Esophagus muscularis mucosa (tissue), 4 donors: ENCODE results near the gene MIGA1. TPM values are rescaled to one million over a fixed set of nuclear protein-coding genes. Genes with fewer than 3 reads are reported as not detected.
"Not testable (repeated sequence)": the region's sequence is repeated elsewhere in the genome, so short reads cannot be mapped to it uniquely, and the experiment has no call there.

Source experiments
- DNase-seq: peaks from one replicate; pipeline ENCODE4 v3.0.0-alpha.2; 2017; ENCODE audit errors: extremely low spot score
- H3K27ac ChIP-seq, 4 donors: fragments of 200-600 bp; sonication (generic); replicated peaks in 1 of 4; 1 replicate in 3 of 4; 2 replicates in 1 of 4; pipeline ENCODE4 v1.5.1; 2016 to 2019; ENCODE audit warnings: mild to moderate bottlenecking in 1 of 4
- H3K27me3 ChIP-seq, 4 donors: fragments of 200-600 bp; sonication (generic); one replicate each; pipeline versions ENCODE4 v1.5.1 to v1.6.0; 2016 to 2019
- H3K36me3 ChIP-seq, 4 donors: fragments of 200-600 bp; sonication (generic); one replicate each; pipeline ENCODE4 v1.5.1; 2016 to 2019
- H3K4me1 ChIP-seq, 4 donors: fragments of 200-600 bp; sonication (generic); one replicate each; pipeline ENCODE4 v1.5.1; 2016 to 2019
- H3K4me3 ChIP-seq, 4 donors: fragments of 200-600 bp; sonication (generic); 1 replicate in 2 of 4; 2 replicates in 2 of 4; pipeline ENCODE4 v1.5.1; 2016 to 2019; ENCODE audit warnings: mild to moderate bottlenecking in 4 of 4, moderate library complexity in 1 of 4
- H3K9me3 ChIP-seq, 4 donors: fragments of 200-600 bp; sonication (generic); 1 replicate in 3 of 4; 2 replicates in 1 of 4; pipeline ENCODE4 v1.5.1; 2016 to 2019
- EP300 ChIP-seq: sonication (generic); formaldehyde crosslinking; IDR thresholded peaks from one replicate; pipeline ENCODE4 v1.6.1; 2017; ENCODE audit warnings: antibody characterized with exemption
- POLR2A ChIP-seq: fragments of 450-650 bp; IDR thresholded peaks from one replicate; pipeline ENCODE4 v1.6.1; 2017; ENCODE audit warnings: antibody characterized with exemption, moderate library complexity, mild to moderate bottlenecking, low read depth
- POLR2AphosphoS5 ChIP-seq, 2 donors: sonication (generic); formaldehyde crosslinking; IDR thresholded peaks; one replicate each; pipeline ENCODE4 v1.6.1; 2017; ENCODE audit warnings: antibody characterized with exemption in 2 of 2
- WGBS: methylation state at CpG from one replicate; pipeline ENCODE4 v1.1.5; 2018; 5-methylcytosine and 5-hydroxymethylcytosine counted together
- intact Hi-C: fragments of 100-400 bp; cut with DNase I; formaldehyde crosslinking; loops from one replicate; pipeline ENCODE4 v1.15.1; 2023
- total RNA-seq, 4 donors: library from RNA; depleted of rRNA; stranded (reverse); fragments of >200 nt; gene quantifications; one replicate each; pipeline versions ENCODE4 v1.1.0 to v1.2.1, GENCODE V29; 2016
- TF ChIP-seq, protein P1 (sequence below), 3 experiments: fragments of 200-600 bp in 2 of 3; fragments of 450-650 bp in 1 of 3; sonication (generic) in 2 of 3; IDR thresholded peaks; one replicate each; pipeline ENCODE4 v1.5.1; 2017 to 2019; ENCODE audit warnings: antibody characterized with exemption in 3 of 3, mild to moderate bottlenecking in 2 of 3, moderate library complexity in 1 of 3

MIGA1 gene
- total RNA-seq, 4 donors from 2014 or later, result 13.8 to 18.7 (median 16.1) TPM

DNA sequence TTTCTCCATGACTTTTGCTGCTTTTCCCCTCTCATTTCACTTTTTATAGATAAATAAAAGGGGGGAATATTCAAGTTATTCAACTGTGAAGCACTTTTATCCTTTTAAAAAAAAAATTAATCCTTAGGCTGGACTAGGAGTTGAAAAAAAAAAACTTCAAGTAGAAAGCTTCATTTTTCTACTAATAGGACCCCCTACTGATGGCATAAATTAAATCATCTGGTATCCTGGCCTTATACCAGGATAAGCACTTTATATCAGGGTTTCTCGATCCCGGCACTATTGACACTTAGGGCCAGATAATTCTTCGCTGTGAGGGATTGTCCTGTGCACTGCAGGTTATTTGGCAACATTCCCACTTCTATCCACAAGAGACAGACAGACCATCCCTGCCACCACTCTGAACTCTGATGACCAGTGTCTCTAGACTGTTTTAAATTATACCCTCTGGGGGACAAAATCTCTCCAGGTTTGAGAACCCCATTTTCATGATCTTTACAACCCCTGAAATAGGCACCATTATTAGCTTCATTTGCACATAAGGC lies 37.4 kb upstream of the MIGA1 start:
- TF ChIP-seq EP300, result no peak
- TF ChIP-seq POLR2AphosphoS5 (IDR thresholded peaks at IDR 0.05), result no peak
- no peak for TF ChIP-seq POLR2A
- TF ChIP-seq, protein P1, sequence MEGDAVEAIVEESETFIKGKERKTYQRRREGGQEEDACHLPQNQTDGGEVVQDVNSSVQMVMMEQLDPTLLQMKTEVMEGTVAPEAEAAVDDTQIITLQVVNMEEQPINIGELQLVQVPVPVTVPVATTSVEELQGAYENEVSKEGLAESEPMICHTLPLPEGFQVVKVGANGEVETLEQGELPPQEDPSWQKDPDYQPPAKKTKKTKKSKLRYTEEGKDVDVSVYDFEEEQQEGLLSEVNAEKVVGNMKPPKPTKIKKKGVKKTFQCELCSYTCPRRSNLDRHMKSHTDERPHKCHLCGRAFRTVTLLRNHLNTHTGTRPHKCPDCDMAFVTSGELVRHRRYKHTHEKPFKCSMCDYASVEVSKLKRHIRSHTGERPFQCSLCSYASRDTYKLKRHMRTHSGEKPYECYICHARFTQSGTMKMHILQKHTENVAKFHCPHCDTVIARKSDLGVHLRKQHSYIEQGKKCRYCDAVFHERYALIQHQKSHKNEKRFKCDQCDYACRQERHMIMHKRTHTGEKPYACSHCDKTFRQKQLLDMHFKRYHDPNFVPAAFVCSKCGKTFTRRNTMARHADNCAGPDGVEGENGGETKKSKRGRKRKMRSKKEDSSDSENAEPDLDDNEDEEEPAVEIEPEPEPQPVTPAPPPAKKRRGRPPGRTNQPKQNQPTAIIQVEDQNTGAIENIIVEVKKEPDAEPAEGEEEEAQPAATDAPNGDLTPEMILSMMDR (IDR thresholded peaks at IDR 0.05), result no peak
- no peak overlapping the region for H3K27ac ChIP-seq
- 96% methylated on average over 3 of the region's 3 CpGs for WGBS
- no peak overlapping the region for H3K4me3 ChIP-seq
- H3K27me3 ChIP-seq, result no peaks in the 10 kb centered on the region
- no peak for DNase-seq
- H3K9me3 ChIP-seq, result no peaks in the 10 kb centered on the region
- H3K36me3 ChIP-seq, result peaks cover 9 to 30% (median 17%) of the 10 kb centered on the region in 4 donors
- peaks cover 0 to 20% (median 12%) of the 10 kb centered on the region in 4 donors for H3K4me1 ChIP-seq
- intact Hi-C loops, result no loop called here

DNA sequence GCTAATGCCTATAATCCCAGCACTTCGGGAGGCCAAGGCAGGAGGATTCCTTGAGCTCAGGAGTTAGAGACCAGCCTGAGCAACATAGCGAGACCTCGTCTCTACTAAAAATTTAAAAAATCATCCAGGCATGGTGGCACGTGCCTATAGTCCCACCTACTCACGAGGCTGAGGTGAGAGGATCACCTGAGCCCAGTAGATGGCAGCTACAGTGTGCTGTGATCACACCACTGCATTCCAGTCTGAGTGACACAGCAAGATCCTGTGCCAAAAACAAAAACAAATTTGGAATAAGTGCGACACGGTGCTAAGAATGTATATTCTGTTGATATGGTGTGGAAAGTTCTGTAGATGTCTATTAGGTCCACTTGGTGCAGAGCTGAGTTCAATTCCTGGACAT lies 34.9 kb upstream of the MIGA1 start:
- 95% methylated on average over 7 of the region's 7 CpGs for WGBS
- Histone ChIP-seq H3K4me3 (no peak overlapping the region), H3K27ac (no peak overlapping the region), H3K4me1 (peaks cover 10 to 44% (median 33%) of the 10 kb centered on the region in 4 donors), H3K27me3 (no peaks in the 10 kb centered on the region), H3K36me3 (peaks cover 0 to 14% (median 9%) of the 10 kb centered on the region in 4 donors), H3K9me3 (no peaks in the 10 kb centered on the region)
- TF ChIP-seq POLR2AphosphoS5 (IDR thresholded peaks at IDR 0.05) (no peak), EP300 (no peak), POLR2A (no peak)
- TF ChIP-seq, protein P1 (IDR thresholded peaks at IDR 0.05), result no peak
- intact Hi-C loops, result no loop called here
- DNase-seq, result no peak

DNA sequence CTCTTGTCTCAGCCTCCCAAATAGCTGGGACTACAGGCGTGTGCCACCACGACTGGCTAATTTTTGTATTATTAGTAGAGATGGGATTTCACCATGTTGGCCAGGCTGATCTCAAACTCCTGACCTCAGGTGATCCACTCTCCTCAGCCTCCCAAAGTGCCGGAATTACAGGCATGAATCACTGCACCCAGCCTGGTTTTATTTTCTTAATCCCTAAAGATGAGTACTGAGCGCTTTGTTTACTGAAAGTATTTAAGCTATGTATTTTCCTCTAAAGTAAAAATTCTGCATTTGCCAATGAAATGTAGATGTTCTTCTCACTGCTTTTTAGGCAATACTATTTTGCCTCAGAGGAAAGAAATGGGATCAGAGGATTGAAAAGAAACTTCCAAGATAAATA lies 30.0 kb upstream of the MIGA1 start:
- H3K4me3 ChIP-seq, DNase-seq, H3K27ac ChIP-seq, H3K36me3 ChIP-seq, intact Hi-C loops, H3K27me3 ChIP-seq, H3K9me3 ChIP-seq: not testable (repeated sequence)
- peaks cover 10 to 47% (median 38%) of the 10 kb centered on the region in 4 donors for H3K4me1 ChIP-seq
- WGBS, result 95% methylated on average over 4 of the region's 4 CpGs

DNA sequence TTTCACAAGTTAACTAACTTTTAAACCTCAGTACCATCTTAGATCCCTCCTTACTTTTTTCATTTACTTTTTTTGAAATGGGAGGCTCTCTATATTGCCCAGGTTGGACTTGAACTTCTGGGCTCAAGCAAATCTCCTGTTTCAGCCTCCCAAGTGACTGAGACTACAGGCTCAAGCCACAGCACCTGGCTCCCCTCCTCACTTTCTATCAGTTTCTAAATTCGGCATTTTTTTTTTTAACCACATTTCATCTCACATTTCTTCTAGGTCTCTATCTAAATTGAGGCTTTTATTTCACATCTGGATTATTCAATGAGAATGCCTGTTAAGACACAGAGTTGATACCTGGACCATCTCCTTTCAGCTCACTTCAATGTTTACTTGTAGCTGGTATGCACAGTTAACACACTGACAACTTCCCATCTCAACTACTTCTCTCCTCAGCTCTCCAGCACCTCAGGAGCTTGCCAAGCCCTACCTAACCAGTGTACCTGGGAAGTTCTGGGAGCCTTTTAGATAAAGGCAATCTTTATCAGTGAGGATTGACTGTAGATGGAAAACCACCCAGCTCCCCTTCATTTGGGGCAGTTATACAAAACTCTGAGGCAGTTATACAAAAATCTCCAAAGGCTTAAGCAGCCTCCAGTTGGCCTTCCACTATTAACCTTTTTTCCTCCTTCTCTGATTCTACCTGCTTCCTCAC lies 23.2 kb upstream of the MIGA1 start:
- Histone ChIP-seq H3K27ac (no peak overlapping the region), H3K4me1 (peaks cover 18 to 42% (median 37%) of the 10 kb centered on the region in 4 donors), H3K36me3 (no peaks in the 10 kb centered on the region), H3K4me3 (no peak overlapping the region), H3K9me3 (no peaks in the 10 kb centered on the region), H3K27me3 (no peaks in the 10 kb centered on the region)
- intact Hi-C loops, result no loop called here
- DNase-seq, result no peak
- TF ChIP-seq EP300, result no peak
- TF ChIP-seq POLR2A, result no peak
- TF ChIP-seq, protein P1 (IDR thresholded peaks at IDR 0.05), result no peak
- TF ChIP-seq POLR2AphosphoS5 (IDR thresholded peaks at IDR 0.05), result no peak
- WGBS, result 87% methylated on average over 1 of the region's 1 CpG

DNA sequence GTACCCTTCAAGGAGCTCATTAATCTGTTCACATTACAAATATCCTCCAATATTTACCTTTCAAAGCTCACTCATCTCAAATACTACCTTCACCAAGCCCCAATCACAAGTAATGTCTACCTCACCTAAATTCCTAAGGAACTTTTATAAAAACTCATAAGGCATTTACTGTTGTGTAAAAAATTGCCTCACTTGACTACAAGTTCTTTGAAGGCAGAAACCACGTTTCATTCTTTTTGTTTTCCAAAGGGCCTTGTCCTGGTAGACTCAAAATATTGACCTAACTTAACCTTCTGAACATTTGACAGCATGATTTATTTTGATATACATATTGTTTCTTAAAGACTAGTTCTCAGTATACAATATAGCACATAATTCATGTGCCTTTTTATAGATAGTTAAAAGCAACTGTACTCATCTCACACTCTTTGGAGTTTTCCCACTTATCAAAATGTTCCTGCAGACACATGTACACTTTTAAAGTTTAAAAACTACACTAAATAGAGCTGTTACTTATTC lies 22.3 kb upstream of the MIGA1 start:
- TF ChIP-seq EP300 (no peak), POLR2AphosphoS5 (IDR thresholded peaks at IDR 0.05) (no peak), POLR2A (no peak)
- TF ChIP-seq, protein P1 (IDR thresholded peaks at IDR 0.05), result no peak
- intact Hi-C loops, result no loop called here
- Histone ChIP-seq H3K4me1 (peaks cover 18 to 42% (median 37%) of the 10 kb centered on the region in 4 donors), H3K9me3 (no peaks in the 10 kb centered on the region), H3K27ac (peak overlapping the region in 2 of 4 donors; percentile 26 to 89), H3K4me3 (peak overlapping the region in 1 of 4 donors; percentile 89), H3K27me3 (no peaks in the 10 kb centered on the region), H3K36me3 (no peaks in the 10 kb centered on the region)
- WGBS, result 61% methylated on average over 1 of the region's 1 CpG
- no peak for DNase-seq
